K562 (cell line): ENCODE measurements around the gene PIM3. TPM values are rescaled to one million over a fixed set of nuclear protein-coding genes. Genes with fewer than 3 reads are reported as not detected.

Experiments used
- ATAC-seq: fragments of 200-7000 bp; cut with Tn5 transposase; 3 replicates; pipeline ENCODE4 v1.9.1; 2020; ENCODE audit warnings: moderate library complexity
- BruUV-seq: library from RNA; stranded (reverse); fragments of 400-500 nt; replicated peaks from 2 replicates; lab custom pipeline; 2021; lab: Mats Ljungman, UMichigan
- CTCF ChIA-PET: fragments of 300-600 bp; formaldehyde crosslinking; extraction: SDS; loops from one replicate; lab custom pipeline; 2021; ENCODE audit warnings: low intra/inter-chr PET ratio; lab: Yijun Ruan, JAX
- POLR2A ChIA-PET: fragments of 300-600, 350-650 bp; sonication (Branson Sonifier 250); formaldehyde crosslinking; extraction: SDS; loops from one replicate; lab custom pipeline; 2021; ENCODE audit warnings: antibody characterized with exemption, inconsistent platforms; lab: Yijun Ruan, JAX
- DNase-seq, 4 experiments: peaks; one replicate each; pipeline versions ENCODE4 v3.0.0 to v3.0.0-alpha.2; 2011 to 2018; ENCODE audit warnings: low spot score in 3 of 4, mixed read lengths in 3 of 4; ENCODE audit errors: extremely low read depth in 1 of 4
- FAIRE-seq: peaks from 2 replicates; lab custom pipeline; 2011; peaks lifted over from hg19 to GRCh38; lab: Jason Lieb, UNC
- H2AFZ ChIP-seq: 2 replicates; pipeline ENCODE4 v1.6.0; 2011; ENCODE audit warnings: low read depth, low read length, control low read depth, inconsistent platforms
- H3K27ac ChIP-seq: fragments of 200-600 bp; 3 replicates; pipeline ENCODE4 v1.8.0; 2011; ENCODE audit warnings: low read depth, mild to moderate bottlenecking, control low read depth, inconsistent platforms, low read length, moderate library complexity, mixed read lengths; ENCODE audit errors: extremely low read depth
- H3K27me3 ChIP-seq, 2 experiments: fragments of 300-600 bp in 1 of 2; 2 replicates in 1 of 2; 3 replicates in 1 of 2; pipeline versions ENCODE4 v1.6.0 to v1.8.0; 2011; ENCODE audit warnings: inconsistent platforms in 2 of 2, low read length in 2 of 2, mild to moderate bottlenecking in 1 of 2, mixed read lengths in 1 of 2, moderate library complexity in 1 of 2; ENCODE audit not compliant: control insufficient read depth in 2 of 2, insufficient read depth in 2 of 2
- H3K36me3 ChIP-seq: fragments of 300-600 bp; 3 replicates; pipeline ENCODE4 v1.8.0; 2011; ENCODE audit warnings: mild to moderate bottlenecking, low read length, inconsistent platforms; ENCODE audit not compliant: control insufficient read depth, insufficient read depth
- H3K4me1 ChIP-seq, 2 experiments: fragments of 200-600 bp in 1 of 2; replicated peaks in 1 of 2; 2 replicates in 1 of 2; 3 replicates in 1 of 2; pipeline versions ENCODE4 v1.5.1 to v1.8.0; 2011; ENCODE audit warnings: inconsistent platforms in 2 of 2, low read length in 2 of 2, mild to moderate bottlenecking in 1 of 2, mixed read lengths in 1 of 2, moderate library complexity in 1 of 2; ENCODE audit not compliant: control insufficient read depth in 2 of 2, insufficient read depth in 2 of 2
- H3K4me2 ChIP-seq: 2 replicates; pipeline ENCODE4 v1.6.1; 2011; ENCODE audit warnings: low read length, control low read depth, inconsistent platforms, mixed read lengths; ENCODE audit not compliant: insufficient read depth
- H3K4me3 ChIP-seq: fragments of 200-600 bp; sonication (generic), shearing (Covaris generic); 2 replicates; pipeline ENCODE4 v1.5.1; 2016; ENCODE audit warnings: control low read depth, inconsistent platforms
- H3K79me2 ChIP-seq: fragments of 200-600 bp; 3 replicates; pipeline ENCODE4 v1.8.0; 2011; ENCODE audit warnings: low read length, inconsistent platforms; ENCODE audit not compliant: control insufficient read depth, insufficient read depth
- H3K9ac ChIP-seq, 2 experiments: 2 replicates each; pipeline versions ENCODE4 v1.6.0 to v1.6.1; 2011; ENCODE audit warnings: low read depth in 2 of 2, low read length in 2 of 2, control low read depth in 1 of 2, inconsistent platforms in 1 of 2, mild to moderate bottlenecking in 1 of 2, mixed read lengths in 1 of 2; ENCODE audit not compliant: insufficient read depth in 1 of 2
- H3K9me1 ChIP-seq: one replicate; pipeline ENCODE4 v1.6.0; 2011; ENCODE audit warnings: inconsistent platforms, mild to moderate bottlenecking, low read length, moderate library complexity; ENCODE audit not compliant: control insufficient read depth, insufficient read depth
- H3K9me3 ChIP-seq: replicated peaks from 2 replicates; pipeline ENCODE4 v1.5.1; 2011; ENCODE audit warnings: low read depth, low read length, inconsistent platforms; ENCODE audit not compliant: control insufficient read depth, insufficient read depth
- H4K20me1 ChIP-seq: replicated peaks from 2 replicates; pipeline ENCODE4 v1.6.1; 2011; ENCODE audit warnings: low read length, inconsistent platforms, mixed read lengths; ENCODE audit not compliant: control insufficient read depth, insufficient read depth
- CHD4 ChIP-seq: fragments of 200-600 bp; sonication (generic); IDR thresholded peaks from 3 replicates; pipeline ENCODE4 v1.6.1; 2012; ENCODE audit warnings: low read depth, mild to moderate bottlenecking, mixed read lengths, low read length, inconsistent platforms; ENCODE audit not compliant: insufficient read depth, insufficient replicate concordance, poor library complexity, severe bottlenecking
- ETV1 ChIP-seq: fragments of 450-650 bp; conservative IDR thresholded peaks from 2 replicates; pipeline ENCODE4 v1.6.1; 2016; ENCODE audit warnings: missing genetic modification characterization, control low read depth, low read depth, missing compliant biosample characterization
- HNRNPH1 ChIP-seq: fragments of 200-400 bp; formaldehyde crosslinking; optimal IDR thresholded peaks from 2 replicates; pipeline ENCODE3; 2017; ENCODE audit warnings: low read depth, mild to moderate bottlenecking, low read length, moderate library complexity
- JUND ChIP-seq, 2 experiments: IDR thresholded peaks; 2 replicates in 1 of 2; 3 replicates in 1 of 2; pipeline ENCODE4 v1.6.1; 2011; ENCODE audit warnings: borderline replicate concordance in 2 of 2, low read depth in 2 of 2, low read length in 2 of 2, improper control_type of control experiment in 1 of 2, missing biosample characterization in 1 of 2, missing genetic modification characterization in 1 of 2, missing genetic modification reagents in 1 of 2
- POLR2G ChIP-seq: fragments of 200-400 bp; formaldehyde crosslinking; IDR thresholded peaks from 2 replicates; pipeline ENCODE4 v1.6.1; 2017; ENCODE audit warnings: low read depth, mild to moderate bottlenecking, antibody characterized with exemption, low read length, moderate library complexity
- POU5F1 ChIP-seq: fragments of 150-350 bp; IDR thresholded peaks from 2 replicates; pipeline ENCODE4 v1.6.1; 2014; ENCODE audit warnings: borderline replicate concordance, low read length, low read depth, mild to moderate bottlenecking; ENCODE audit not compliant: partially characterized antibody
- RBM15 ChIP-seq: fragments of 200-400 bp; formaldehyde crosslinking; IDR thresholded peaks from 2 replicates; pipeline ENCODE4 v1.6.1; 2018; ENCODE audit warnings: mild to moderate bottlenecking, low read length, moderate library complexity; ENCODE audit not compliant: insufficient read depth
- WGBS: fragments of 100-300 bp; shearing (Covaris generic); methylation state at CpG from one replicate; pipeline ENCODE4 v1.1.6; 2016; ENCODE audit warnings: low coverage, mixed read lengths; ENCODE audit not compliant: insufficient coverage; ENCODE audit errors: missing lambda C conversion rate; 5-methylcytosine and 5-hydroxymethylcytosine counted together
- in situ Hi-C: fragments of 300-500 bp; cut with MboI; formaldehyde crosslinking; loops from 4 replicates; pipeline ENCODE4 v1.15.0; 2018; ENCODE audit warnings: inconsistent platforms, mixed read lengths
- intact Hi-C: fragments of 100-400 bp; cut with micrococcal nuclease; formaldehyde crosslinking; loops from 2 replicates; pipeline ENCODE4 v1.14.2; 2022
- polyA plus RNA-seq, 8 experiments: library from polyadenylated mRNA; depleted of rRNA in 4 of 8; stranded (reverse) in 5 of 8; unstranded in 3 of 8; fragments of >200 nt; fragmentation: Nextera tagmentation in 2 of 8; fragmentation: Illumina TruSeq in 1 of 8; extraction: Ambion mirVana in 2 of 8; extraction: Trizol in 1 of 8; gene quantifications; 2 replicates each; pipeline versions ENCODE4 v1.2.1 to v1.2.3, GENCODE V29; 2011 to 2014; ENCODE audit warnings: inconsistent platforms in 1 of 8, missing spikeins in 1 of 8
- total RNA-seq, 7 experiments: library from RNA; depleted of rRNA in 6 of 7; stranded (reverse); fragments of >200 nt in 6 of 7; fragmentation: Illumina TruSeq in 2 of 7; extraction: Trizol in 2 of 7; gene quantifications; 2 replicates each; pipeline versions ENCODE4 v1.2.1 to v1.2.3, GENCODE V29; 2011 to 2021; ENCODE audit warnings: low replicate concordance in 1 of 7
- TF ChIP-seq, protein P1 (sequence below): fragments of 250-450 bp; sonication (Bioruptor Pico); IDR thresholded peaks from 2 replicates; pipeline ENCODE4 v1.5.0; 2021
- TF ChIP-seq, protein P2 (sequence below): sonication (generic); formaldehyde crosslinking; IDR thresholded peaks from 2 replicates; pipeline ENCODE4 v1.8.0; 2022; ENCODE audit warnings: mild to moderate bottlenecking, missing genetic modification reagents, borderline replicate concordance

Gene PIM3
- total and polyA plus RNA-seq, 9 of the 15 experiments (the other 6 are each of a cell fraction or from before 2014, with no cell fraction given), result 0.24 to 40.5 (median 5.3) TPM

DNA sequence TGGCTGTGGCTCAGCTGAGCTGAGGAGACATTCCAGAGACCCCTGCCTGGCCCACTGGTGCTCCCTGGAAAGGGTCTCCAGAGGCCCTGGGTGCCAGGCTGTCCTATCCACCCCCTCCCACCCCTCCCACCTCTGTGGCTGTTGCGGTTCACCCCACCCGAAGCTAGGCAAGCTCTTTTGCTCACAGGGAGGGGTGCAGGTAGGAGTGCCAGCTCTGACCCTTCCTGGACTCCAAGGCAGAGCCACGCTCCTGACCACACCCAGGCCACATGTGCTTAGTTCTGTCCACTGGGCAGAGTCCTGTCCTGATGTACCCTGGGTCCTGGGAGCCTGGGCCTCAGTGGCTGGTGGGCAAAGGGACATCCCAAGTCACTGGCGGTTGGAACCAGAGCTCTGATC lies 35.5 kb downstream of the PIM3 start:
- ChIA-PET POLR2A (interaction anchor here (0.5 to 1.0 kb wide), 3 partner anchors 19 to 51 kb away, joined by 3 to 5 read pairs (median 3); no protein-coding TSS in a partner anchor), CTCF (no interaction called here)
- TF ChIP-seq POU5F1, result no peak
- intact Hi-C loops, result no loop called here
- ATAC-seq (no peak), DNase-seq (no peak), FAIRE-seq (no peak)
- Histone ChIP-seq H3K27me3 (no peaks in the 10 kb centered on the region), H3K36me3 (no peaks in the 10 kb centered on the region), H3K27ac (no peak overlapping the region), H3K79me2 (no peaks in the 10 kb centered on the region), H3K9ac (peak overlapping the region in 1 of 2 experiments; percentile 40; a peak in 1 of 4 replicates), H3K4me1 (peaks cover 0 to 77% of the 10 kb centered on the region in 2 experiments; a peak in 3 of 5 replicates), H2AFZ (no peak overlapping the region), H4K20me1 (no peaks in the 10 kb centered on the region), H3K4me3 (no peak overlapping the region), H3K9me3 (peaks cover 3% of the 10 kb centered on the region; the same call in 1 of the 2 replicates), H3K9me1 (no peaks in the 10 kb centered on the region), H3K4me2 (no peak overlapping the region)
- 66% methylated on average over 3 of the region's 4 CpGs for WGBS
- BruUV-seq, result no TSS peak
- in situ Hi-C loops, result no loop called here

DNA sequence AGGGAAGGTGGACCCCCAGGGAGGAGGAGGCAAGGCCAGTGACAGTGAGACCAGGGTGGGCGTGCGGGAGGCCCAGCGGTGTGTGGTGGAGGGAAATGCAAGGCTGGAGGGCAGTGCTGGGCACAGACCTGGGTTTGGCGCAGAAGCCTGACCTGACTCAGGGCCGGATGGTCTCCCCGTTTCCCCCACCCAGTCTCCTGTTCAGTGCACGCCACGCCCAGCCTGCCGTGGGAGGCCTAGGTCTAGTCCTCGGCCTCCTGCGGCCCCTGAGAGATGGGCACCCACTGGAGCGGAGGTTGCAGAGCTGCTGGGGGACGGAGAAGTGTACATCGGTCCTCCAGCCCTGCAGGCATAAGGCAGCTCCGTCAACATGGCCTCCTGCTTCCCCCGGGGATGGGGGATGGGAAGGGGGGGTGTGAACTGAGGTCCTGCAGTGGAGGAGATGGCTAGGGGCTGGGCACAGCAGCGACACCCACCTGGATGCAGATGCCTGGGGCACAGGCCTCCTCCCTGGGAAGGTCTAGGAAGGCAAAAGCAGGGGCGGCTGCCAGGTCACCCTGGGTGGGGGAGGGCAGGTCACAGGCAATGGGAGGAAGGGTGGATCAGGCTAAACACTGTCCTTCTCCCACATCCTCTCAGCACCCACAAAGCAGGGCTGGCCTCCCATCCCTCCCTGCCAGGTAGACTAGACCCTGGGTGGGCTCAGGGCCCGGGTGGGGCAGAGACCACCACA lies 36.1 kb downstream of the PIM3 start:
- ATAC-seq (no peak), DNase-seq (no peak), FAIRE-seq (no peak)
- H3K4me3 ChIP-seq, result no peak overlapping the region
- no peak overlapping the region for H3K4me2 ChIP-seq
- H3K9me3 ChIP-seq, result no peaks in the 10 kb centered on the region
- H4K20me1 ChIP-seq, result no peaks in the 10 kb centered on the region
- H3K4me1 ChIP-seq, result peaks cover 0 to 82% of the 10 kb centered on the region in 2 experiments; a peak in 3 of 5 replicates
- H2AFZ ChIP-seq, result no peak overlapping the region
- WGBS, result 59% methylated on average over 8 of the region's 19 CpGs
- peak overlapping the region in 1 of 2 experiments; percentile 64; a peak in 1 of 4 replicates for H3K9ac ChIP-seq
- ChIA-PET CTCF (no interaction called here), POLR2A (interaction anchor here (0.8 to 1.0 kb wide), 2 partner anchors 20 to 28 kb away, joined by 3 read pairs; no protein-coding TSS in a partner anchor)
- in situ Hi-C loops, result no loop called here
- H3K79me2 ChIP-seq, result no peaks in the 10 kb centered on the region
- H3K27me3 ChIP-seq, result no peaks in the 10 kb centered on the region
- H3K27ac ChIP-seq, result no peak overlapping the region
- BruUV-seq, result no TSS peak
- H3K9me1 ChIP-seq, result no peaks in the 10 kb centered on the region
- intact Hi-C loops, result no loop called here
- no peaks in the 10 kb centered on the region for H3K36me3 ChIP-seq
- TF ChIP-seq ETV1 (tag) (no peak), RBM15 (no peak), JUND (IDR thresholded peaks at IDR 0.05; ENCODE audit: borderline replicate concordance, low read depth, low read length) (no peak), JUND (tag; IDR thresholded peaks at IDR 0.05; ENCODE audit: borderline replicate concordance, low read depth, low read length) (no peak), HNRNPH1 (no peak), CHD4 (no peak), POLR2G (no peak)
- TF ChIP-seq, protein P1, sequence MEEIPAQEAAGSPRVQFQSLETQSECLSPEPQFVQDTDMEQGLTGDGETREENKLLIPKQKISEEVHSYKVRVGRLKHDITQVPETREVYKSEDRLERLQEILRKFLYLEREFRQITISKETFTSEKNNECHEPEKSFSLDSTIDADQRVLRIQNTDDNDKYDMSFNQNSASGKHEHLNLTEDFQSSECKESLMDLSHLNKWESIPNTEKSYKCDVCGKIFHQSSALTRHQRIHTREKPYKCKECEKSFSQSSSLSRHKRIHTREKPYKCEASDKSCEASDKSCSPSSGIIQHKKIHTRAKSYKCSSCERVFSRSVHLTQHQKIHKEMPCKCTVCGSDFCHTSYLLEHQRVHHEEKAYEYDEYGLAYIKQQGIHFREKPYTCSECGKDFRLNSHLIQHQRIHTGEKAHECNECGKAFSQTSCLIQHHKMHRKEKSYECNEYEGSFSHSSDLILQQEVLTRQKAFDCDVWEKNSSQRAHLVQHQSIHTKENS (CRISPR knock-in tag), result no peak
- TF ChIP-seq, protein P2, sequence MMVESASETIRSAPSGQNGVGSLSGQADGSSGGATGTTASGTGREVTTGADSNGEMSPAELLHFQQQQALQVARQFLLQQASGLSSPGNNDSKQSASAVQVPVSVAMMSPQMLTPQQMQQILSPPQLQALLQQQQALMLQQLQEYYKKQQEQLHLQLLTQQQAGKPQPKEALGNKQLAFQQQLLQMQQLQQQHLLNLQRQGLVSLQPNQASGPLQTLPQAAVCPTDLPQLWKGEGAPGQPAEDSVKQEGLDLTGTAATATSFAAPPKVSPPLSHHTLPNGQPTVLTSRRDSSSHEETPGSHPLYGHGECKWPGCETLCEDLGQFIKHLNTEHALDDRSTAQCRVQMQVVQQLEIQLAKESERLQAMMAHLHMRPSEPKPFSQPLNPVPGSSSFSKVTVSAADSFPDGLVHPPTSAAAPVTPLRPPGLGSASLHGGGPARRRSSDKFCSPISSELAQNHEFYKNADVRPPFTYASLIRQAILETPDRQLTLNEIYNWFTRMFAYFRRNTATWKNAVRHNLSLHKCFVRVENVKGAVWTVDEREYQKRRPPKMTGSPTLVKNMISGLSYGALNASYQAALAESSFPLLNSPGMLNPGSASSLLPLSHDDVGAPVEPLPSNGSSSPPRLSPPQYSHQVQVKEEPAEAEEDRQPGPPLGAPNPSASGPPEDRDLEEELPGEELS, result no peak
